A549 treated with Mapracorat at 1 μM for 4 hours (cell line): Measurements from ENCODE around the gene ASPSCR1. TPM values are rescaled to one million over a fixed set of nuclear protein-coding genes. Genes with fewer than 3 reads are reported as not detected.

Experiments
- total RNA-seq: library from RNA; stranded (reverse); fragments of 200-300 nt; extraction: Qiagen RNA extraction; gene quantifications from 5 replicates; pipeline ENCODE4 v1.2.3, GENCODE V29; 2022

ASPSCR1 gene, protein sequence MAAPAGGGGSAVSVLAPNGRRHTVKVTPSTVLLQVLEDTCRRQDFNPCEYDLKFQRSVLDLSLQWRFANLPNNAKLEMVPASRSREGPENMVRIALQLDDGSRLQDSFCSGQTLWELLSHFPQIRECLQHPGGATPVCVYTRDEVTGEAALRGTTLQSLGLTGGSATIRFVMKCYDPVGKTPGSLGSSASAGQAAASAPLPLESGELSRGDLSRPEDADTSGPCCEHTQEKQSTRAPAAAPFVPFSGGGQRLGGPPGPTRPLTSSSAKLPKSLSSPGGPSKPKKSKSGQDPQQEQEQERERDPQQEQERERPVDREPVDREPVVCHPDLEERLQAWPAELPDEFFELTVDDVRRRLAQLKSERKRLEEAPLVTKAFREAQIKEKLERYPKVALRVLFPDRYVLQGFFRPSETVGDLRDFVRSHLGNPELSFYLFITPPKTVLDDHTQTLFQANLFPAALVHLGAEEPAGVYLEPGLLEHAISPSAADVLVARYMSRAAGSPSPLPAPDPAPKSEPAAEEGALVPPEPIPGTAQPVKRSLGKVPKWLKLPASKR
- 20.1 to 31.0 TPM (median 25.7 TPM) in 5 replicates for total RNA-seq

DNA sequence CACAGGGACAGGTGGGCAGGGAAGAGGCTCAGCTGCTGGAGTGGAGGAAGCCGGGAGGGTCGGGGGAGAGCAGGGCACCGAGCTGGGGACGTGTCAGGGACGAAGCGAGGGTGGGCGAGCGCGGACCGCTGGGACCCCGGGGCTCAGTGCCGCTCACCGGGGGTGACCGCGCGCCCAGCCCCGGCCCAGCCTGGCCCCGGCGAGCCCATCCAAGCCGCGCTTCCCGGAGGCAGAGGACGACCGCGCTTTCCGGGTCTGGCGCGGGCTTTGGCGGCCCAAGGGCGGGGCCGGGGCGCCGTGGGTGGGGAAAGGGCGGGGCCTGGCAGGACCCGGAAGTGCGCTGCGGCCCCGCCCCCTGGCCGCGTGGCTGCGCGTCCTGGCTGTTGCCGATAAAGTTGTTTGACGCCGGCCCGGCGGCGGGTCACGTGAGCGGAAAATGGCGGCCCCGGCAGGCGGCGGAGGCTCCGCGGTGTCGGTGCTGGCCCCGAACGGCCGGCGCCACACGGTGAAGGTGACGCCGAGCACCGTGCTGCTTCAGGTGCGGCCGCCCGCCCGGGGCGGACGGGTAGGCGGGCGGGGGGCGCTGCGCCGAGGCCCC is at the start of gene ASPSCR1:
TSS of gene ASPSCR1 (plus strand) at position 419 of the 598 bp plus-strand sequence. CDS start at position 437, 18 bp downstream.

DNA sequence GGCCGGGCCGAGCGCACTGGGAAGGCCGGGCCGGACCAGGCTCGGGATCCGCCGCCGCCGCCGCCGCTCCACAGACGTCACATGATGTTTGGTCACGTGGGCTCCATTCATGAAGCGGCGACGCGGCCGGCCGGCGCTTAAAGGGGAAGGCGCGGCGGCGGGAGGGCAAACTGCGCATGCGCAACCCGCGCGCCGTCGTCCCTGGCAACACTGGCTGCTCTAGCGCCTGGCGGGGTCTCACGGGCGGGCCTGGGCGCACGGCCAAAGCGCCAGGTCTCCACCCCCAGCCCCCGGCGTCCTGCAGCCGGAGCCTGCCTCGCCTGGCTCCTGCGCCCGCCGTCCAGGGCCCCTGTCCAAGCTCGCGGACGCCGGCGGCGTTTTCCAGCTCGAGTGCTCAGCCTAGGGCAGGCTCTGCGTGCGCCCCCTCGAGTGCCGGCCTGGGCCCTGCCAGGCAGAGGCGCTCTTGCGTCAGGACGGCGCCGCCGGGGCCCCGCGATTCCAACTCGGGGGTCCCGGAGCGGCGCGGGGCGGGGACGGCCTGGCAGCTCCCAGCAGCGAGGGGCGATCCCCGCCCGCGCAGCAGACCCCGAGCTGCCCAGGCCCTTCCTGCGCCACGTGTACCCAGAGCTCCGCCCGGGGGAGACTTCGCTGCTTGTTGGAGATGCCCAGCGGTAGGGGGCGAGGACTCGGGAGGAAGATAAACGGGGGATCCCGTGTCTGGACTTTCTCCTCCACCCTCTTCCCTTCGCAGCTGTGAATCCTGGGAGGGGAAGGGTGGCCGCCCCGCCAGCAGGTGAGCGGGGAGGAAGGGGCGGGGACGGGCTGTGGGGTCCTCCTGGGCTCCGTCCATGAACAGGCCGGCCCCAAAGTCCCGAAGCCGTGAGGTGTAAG is 49.5 kb upstream of the ASPSCR1 start, which contains the start of gene MAFG:
TSS of gene MAFG (minus strand) at position 83 of the 891 bp plus-strand sequence. CDS start 4,550 bp downstream, outside the sequence.

GRCh38 chr17:81947189-81947588 is 30.2 kb upstream of the ASPSCR1 start, which contains the start of gene MYADML2:
MYADML2 (minus strand) TSS chr17:81947233; CDS start chr17:81941741, 5,492 bp downstream.

DNA sequence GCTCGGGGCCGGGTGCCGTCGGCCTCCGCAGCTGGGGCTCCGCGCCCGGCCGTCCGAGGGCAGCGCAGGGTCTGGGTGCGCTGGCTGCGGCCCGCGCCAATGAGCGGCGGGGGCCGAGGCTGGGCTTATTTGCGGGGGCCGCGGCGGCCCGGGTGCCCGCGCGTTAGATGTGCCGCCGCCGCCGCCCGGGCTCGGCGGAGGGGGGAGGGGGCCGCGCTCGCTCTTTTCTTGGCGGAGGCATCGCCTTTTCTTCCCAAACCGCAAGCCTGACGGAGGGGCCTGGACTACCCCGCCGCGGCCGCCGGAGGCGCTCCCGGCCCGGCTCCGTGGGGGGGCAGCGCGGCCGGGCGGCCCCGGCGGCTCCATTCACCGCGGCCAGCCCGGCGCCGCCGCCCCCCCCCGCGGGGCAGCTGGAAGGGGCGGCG is 16.3 kb upstream of the ASPSCR1 start, which contains the start of gene NOTUM:
TSS of gene NOTUM (minus strand) at position 101 of the 425 bp plus-strand sequence. CDS start 278 bp downstream, outside the sequence.

GRCh38 chr17:82022310-82022980 is 45.0 kb downstream of the ASPSCR1 start, which contains the start of gene CENPX:
CENPX (minus strand) TSS chr17:82022878; CDS start chr17:82022861, 17 bp downstream.

DNA sequence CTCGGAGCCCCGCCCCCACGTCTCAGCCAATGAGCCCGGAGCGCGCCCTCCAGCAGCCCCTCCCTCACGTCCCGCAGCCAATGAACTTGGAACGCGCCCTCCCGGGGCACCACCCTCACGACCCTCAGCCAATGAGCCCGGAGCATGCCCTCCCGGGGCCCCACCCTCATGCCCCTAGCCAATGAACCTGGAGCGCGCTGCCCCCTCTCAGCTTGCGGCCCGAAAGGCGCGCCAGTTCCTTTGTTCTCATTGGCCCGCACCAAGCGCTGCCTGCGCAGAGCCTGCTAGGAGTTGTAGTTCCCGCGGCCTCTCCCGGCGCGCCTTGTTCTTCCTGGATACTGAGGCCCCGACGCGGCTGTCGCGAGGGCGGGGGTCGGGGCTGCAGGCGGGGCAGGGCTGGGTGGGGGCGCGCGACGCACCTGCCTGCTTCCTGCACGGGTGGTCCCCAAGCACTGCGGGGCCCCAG is 45.6 kb downstream of the ASPSCR1 start, which contains the start of gene LRRC45:
TSS of gene LRRC45 (plus strand) at position 325 of the 466 bp plus-strand sequence. CDS start 339 bp downstream, outside the sequence.

DNA sequence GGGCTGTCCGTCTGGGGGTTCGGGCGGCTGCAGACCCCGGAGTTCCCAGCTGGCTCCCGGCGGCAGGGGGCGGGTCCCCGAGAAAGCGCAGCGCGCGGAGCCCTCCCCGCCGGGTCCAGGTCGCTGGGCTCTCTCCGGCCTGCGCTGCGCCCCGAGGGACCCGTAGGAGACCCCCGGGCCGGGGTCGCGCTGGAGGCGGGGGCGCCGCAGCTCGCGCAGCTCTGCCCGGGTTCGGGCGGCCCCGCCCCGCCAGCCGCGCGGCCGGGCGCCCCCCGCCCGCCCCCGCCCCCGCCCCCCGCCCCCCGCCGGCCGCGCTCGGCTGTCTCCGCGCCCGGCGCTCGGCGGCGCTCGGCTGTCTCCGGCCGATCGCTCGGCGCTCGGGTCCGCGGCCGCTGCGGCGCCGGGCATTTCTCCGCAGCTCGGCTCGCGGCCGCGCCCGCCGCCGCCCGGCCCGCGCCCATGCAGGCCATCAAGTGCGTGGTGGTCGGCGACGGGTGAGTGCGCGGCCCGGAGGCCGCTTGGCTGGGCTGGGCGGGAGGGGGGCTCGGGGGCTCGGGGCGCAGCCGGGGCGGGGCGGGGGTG is 54.0 kb downstream of the ASPSCR1 start, which contains the start of gene RAC3:
TSS of gene RAC3 (plus strand) at position 376 of the 582 bp plus-strand sequence. CDS start at position 460, 84 bp downstream.

DNA sequence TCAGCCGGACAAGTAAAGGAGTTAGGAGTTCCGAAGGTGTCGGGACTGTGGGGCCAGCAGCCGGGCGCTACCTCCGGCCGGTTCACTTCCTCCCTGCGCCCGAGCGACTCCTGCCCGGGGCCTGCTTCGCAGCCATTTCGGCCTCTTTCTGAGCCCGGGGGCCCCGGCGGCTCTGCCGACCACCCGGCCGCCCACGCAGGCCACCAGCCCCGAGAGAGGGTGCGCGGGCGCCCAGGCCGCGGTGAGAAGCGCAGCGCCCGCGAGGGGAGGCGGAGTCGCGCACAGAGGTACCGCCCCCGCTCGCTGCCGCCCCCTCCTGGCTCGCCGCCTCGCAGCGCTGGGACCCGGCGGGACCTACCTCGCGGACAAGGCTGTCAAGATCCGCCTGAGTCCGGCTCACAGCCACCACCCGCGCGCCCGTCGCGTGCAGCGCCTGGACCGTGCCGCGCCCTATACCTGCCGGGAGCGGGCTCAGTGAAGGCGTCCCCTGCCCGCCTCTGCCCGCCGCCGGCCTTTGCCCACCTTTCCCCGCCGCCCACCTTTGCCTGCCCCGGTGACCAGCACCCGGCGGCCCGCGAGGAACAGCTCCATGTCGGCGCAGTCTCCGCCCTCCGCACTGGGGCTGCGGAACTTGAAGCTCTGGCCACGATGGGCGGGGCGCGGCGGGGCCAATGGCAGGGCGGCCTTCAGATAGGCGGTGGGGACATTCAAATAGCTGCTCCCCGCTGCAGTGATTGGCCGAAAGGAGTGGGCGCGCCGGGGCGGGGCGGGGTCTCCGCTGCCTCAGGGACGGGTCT is 59.9 kb downstream of the ASPSCR1 start, which contains the start of gene DCXR:
TSS of gene DCXR (minus strand) at position 606 of the 797 bp plus-strand sequence. CDS start at position 591, 15 bp downstream.

DNA sequence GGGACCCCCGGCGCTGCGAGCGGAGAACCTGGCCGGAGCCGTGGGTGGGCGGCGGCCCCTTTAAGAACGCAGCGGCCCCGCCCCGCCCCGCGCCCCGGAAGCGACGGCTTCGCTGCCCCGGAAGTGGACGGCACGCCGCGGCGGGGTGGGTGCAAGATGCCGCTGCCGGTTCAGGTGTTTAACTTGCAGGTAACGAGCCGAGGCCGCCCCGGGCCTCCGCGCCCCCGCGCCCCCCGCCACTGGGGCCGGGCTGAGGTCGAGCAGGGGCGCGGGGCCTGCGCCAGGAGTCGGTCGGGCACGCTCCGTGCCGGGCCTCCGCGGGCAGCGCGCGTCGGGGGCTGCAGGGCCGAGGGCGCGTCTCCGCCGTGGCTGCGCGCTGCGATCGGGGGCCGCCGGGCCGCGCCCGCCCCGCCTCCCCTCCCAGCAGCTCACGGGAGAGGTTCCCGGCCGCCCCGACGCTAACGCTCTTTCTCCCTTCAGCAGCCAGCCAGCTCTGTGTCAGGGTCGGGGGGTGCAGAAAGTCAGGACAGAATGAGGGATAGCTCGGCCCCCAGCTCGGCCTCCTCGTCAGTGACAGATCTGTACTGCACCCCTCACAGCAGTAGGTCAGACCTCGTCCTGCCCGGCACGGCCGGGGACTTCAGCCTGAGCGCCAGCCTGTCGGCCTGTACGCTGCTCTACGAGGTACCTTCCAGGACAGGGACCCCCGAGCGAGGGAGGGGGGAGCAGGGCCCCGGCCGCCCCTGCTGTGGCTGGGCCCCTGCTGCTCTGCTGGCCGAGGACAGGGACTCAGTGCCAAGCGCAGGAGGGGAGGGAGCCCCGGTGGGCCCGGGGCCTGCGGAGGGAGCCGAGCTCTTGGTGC is 74.6 kb downstream of the ASPSCR1 start, which contains the start of the genes GPS1 and RFNG:
TSS of gene GPS1 (plus strand) at position 123 of the 862 bp plus-strand sequence. CDS start at position 157, 34 bp downstream.
TSS of gene RFNG (minus strand) at position 36 of the 862 bp plus-strand sequence. CDS start 45 bp downstream, outside the sequence.

DNA sequence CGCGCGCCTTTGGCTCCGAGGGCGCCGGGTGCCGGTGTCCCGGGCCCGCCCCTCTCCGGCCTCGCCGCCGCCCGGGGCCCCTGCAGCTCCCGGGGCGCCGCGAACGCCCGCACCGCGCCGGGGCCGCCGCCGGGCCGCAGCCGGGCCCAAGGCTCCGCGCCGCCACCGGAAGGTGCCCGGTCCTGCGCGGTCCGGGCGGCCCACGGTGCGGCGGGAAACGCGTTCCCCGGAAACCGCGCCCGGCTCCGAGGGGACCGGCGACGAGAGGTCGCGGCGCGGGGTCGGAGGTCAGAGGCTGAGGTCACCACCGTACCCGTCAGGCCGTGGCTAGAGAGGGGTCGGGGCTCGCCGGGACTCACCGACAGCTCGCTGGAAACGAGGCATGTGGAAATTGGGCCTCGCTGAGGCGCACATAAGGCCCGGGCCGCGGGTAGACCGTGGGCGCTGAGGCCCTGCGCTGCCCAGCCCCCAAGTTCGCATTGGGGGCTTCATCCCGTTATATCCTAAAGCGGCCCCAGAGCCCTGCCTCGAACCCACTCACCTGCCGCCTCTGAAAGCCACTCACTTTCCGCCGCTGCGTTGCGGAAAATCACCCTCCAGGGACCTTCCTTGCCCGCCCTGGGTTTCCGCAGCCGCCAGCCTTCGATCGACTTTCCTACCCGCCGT is 88.3 kb downstream of the ASPSCR1 start, which contains the start of gene DUS1L:
TSS of gene DUS1L (minus strand) at position 167 of the 666 bp plus-strand sequence. CDS start 745 bp downstream, outside the sequence.

Other genes with a start within 250 kb of the ASPSCR1 start
- gene GCGR, start 173.5 kb upstream of the ASPSCR1 start, total RNA-seq, result 0.08 to 0.64 TPM (median 0.35 TPM) in 4 of 5 replicates, not detected in the other
- 74.7 to 106 TPM (median 98.6 TPM) in 5 replicates for gene MCRIP1, start 144.3 kb upstream of the ASPSCR1 start, total RNA-seq
- gene PPP1R27, start 142.6 kb upstream of the ASPSCR1 start, total RNA-seq, result 0.09 to 0.39 TPM (median 0.19 TPM) in 3 of 5 replicates, not detected in the others
- gene P4HB, start 117.1 kb upstream of the ASPSCR1 start, total RNA-seq, result 677 to 794 TPM (median 701 TPM) in 5 replicates
- 597 to 713 TPM (median 619 TPM) in 5 replicates for gene ARHGDIA, start 106.3 kb upstream of the ASPSCR1 start, total RNA-seq
- gene ALYREF, start 86.0 kb upstream of the ASPSCR1 start, total RNA-seq, result 183 to 253 TPM (median 234 TPM) in 5 replicates
- gene ANAPC11, start 85.9 kb upstream of the ASPSCR1 start, total RNA-seq, result 185 to 289 TPM (median 284 TPM) in 5 replicates
- 0.39 to 0.65 TPM (median 0.55 TPM) in 5 replicates for gene NPB, start 75.4 kb upstream of the ASPSCR1 start, total RNA-seq
- gene PCYT2, start 66.2 kb upstream of the ASPSCR1 start, total RNA-seq, result 13.8 to 19.1 TPM (median 17.3 TPM) in 5 replicates
- 33.0 to 54.0 TPM (median 44.8 TPM) in 5 replicates for gene SIRT7, start 59.5 kb upstream of the ASPSCR1 start, total RNA-seq
- 22.3 to 38.0 TPM (median 34.7 TPM) in 5 replicates for gene MAFG, start 49.9 kb upstream of the ASPSCR1 start, total RNA-seq
- gene PYCR1, start 40.3 kb upstream of the ASPSCR1 start, total RNA-seq, result 60.5 to 89.4 TPM (median 84.7 TPM) in 5 replicates
- gene MYADML2, start 30.4 kb upstream of the ASPSCR1 start, total RNA-seq, result not detected in 5 replicates
- gene NOTUM, start 16.4 kb upstream of the ASPSCR1 start, total RNA-seq, result 0.31 to 0.53 TPM (median 0.39 TPM) in 5 replicates
- gene CENPX, start 45.2 kb downstream of the ASPSCR1 start, total RNA-seq, result 143 to 203 TPM (median 188 TPM) in 5 replicates
- 8.3 to 17.5 TPM (median 13.6 TPM) in 5 replicates for gene LRRC45, start 45.7 kb downstream of the ASPSCR1 start, total RNA-seq
- gene RAC3, start 54.0 kb downstream of the ASPSCR1 start, total RNA-seq, result 27.4 to 40.9 TPM (median 39.9 TPM) in 5 replicates
- 69.5 to 106 TPM (median 103 TPM) in 5 replicates for gene DCXR, start 60.1 kb downstream of the ASPSCR1 start, total RNA-seq
- 16.0 to 26.0 TPM (median 24.2 TPM) in 5 replicates for gene RFNG, start 74.2 kb downstream of the ASPSCR1 start, total RNA-seq
- gene GPS1, start 74.3 kb downstream of the ASPSCR1 start, total RNA-seq, result 108 to 149 TPM (median 136 TPM) in 5 replicates
- 84.5 to 154 TPM (median 134 TPM) in 5 replicates for gene DUS1L, start 88.2 kb downstream of the ASPSCR1 start, total RNA-seq
- 106 to 149 TPM (median 139 TPM) in 5 replicates for gene FASN, start 120.6 kb downstream of the ASPSCR1 start, total RNA-seq
- gene CCDC57, start 235.2 kb downstream of the ASPSCR1 start, total RNA-seq, result 22.1 to 34.3 TPM (median 30.0 TPM) in 5 replicates